Gastroesophageal sphincter (tissue), 3 donors: Measurements from ENCODE around the gene NOP14.

Source experiments
- POLR2A ChIP-seq, 2 donors: fragments of 450-650 bp; IDR thresholded peaks; one replicate each; pipeline ENCODE4 v1.6.1; 2017; ENCODE audit warnings: antibody characterized with exemption in 2 of 2, mild to moderate bottlenecking in 2 of 2, moderate library complexity in 1 of 2
- POLR2AphosphoS5 ChIP-seq: sonication (generic); formaldehyde crosslinking; IDR thresholded peaks from one replicate; pipeline ENCODE4 v1.6.1; 2017; ENCODE audit warnings: antibody characterized with exemption
- TF ChIP-seq, protein P1 (sequence below), 4 experiments: fragments of 200-600 bp in 2 of 4; fragments of 450-650 bp in 2 of 4; sonication (generic) in 1 of 4; IDR thresholded peaks; one replicate each; pipeline ENCODE4 v1.5.1; 2017 to 2019; ENCODE audit warnings: antibody characterized with exemption in 4 of 4, mild to moderate bottlenecking in 2 of 4, moderate library complexity in 2 of 4

DNA sequence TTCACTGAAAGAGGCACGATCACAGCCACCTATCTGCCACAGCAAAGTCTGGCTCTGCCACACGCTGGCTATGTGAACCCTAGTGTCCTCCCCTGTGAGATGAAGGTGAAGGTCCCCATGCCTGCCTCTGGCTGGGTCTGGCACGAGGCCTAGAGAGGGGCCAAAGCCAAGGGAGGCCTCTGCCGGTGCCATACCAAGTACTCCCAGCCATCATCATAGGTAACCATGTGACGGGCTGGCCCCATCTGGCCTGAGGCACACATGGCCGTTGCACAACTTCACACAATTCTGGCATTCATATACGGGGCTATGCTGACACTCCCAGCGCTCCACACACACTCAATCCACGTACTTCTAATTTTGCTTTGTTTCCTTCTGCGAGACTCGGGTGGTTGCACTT is 15.3 kb downstream of the NOP14 start:
- TF ChIP-seq, protein P1, sequence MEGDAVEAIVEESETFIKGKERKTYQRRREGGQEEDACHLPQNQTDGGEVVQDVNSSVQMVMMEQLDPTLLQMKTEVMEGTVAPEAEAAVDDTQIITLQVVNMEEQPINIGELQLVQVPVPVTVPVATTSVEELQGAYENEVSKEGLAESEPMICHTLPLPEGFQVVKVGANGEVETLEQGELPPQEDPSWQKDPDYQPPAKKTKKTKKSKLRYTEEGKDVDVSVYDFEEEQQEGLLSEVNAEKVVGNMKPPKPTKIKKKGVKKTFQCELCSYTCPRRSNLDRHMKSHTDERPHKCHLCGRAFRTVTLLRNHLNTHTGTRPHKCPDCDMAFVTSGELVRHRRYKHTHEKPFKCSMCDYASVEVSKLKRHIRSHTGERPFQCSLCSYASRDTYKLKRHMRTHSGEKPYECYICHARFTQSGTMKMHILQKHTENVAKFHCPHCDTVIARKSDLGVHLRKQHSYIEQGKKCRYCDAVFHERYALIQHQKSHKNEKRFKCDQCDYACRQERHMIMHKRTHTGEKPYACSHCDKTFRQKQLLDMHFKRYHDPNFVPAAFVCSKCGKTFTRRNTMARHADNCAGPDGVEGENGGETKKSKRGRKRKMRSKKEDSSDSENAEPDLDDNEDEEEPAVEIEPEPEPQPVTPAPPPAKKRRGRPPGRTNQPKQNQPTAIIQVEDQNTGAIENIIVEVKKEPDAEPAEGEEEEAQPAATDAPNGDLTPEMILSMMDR (IDR thresholded peaks at IDR 0.05) = no peak
- TF ChIP-seq POLR2A (IDR thresholded peaks at IDR 0.05) = no peak
- no peak for TF ChIP-seq POLR2AphosphoS5
